Measurements from ENCODE around the gene NFIA. TPM values are rescaled to one million over a fixed set of nuclear protein-coding genes. Genes with fewer than 3 reads are reported as not detected.

The NFIA gene
- total RNA-seq, 1 experiment from 2014 or later: 20.9 TPM

DNA sequence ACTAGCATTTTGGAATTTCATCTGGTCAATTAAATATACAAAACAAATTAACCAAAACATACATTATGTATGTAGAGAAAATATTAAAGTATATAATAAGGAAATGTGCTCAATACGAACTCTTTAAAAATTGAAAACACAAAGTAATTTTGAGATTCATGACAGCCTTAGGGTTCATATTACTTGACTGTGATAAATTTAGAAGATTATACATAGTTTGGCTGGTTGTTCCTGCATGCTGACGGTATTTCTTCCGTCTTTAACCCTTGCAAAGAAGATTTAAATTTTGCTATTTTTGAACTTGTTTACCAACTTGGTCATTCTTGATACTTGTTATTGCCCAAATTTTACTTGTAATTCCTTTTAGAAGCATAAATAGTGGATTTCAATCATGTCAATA, 298.2 kb downstream of the NFIA start:
- CTCF ChIA-PET: no interaction called here
- intact Hi-C loops (cut with micrococcal nuclease; ENCODE audit: unreplicated experiment) (no loop called here), in situ Hi-C loops (cut with HindIII; ENCODE audit: low pct_unique_long_range_greater_than_20kb, low sequenced_read_pairs) (no loop called here)
- DNase-seq (ENCODE audit: low read depth, low spot score) (no peak), ATAC-seq (no peak)
- Histone ChIP-seq H3K9me3 (ENCODE audit: control insufficient read depth, insufficient read depth, low read depth, low read length) (no peaks in the 10 kb centered on the region), H3K27ac (ENCODE audit: low read length) (no peak overlapping the region), H3K36me3 (ENCODE audit: control insufficient read depth, insufficient read depth, low read length) (no peaks in the 10 kb centered on the region; the same call in 1 of the 2 replicates), H3K4me3 (ENCODE audit: low read depth in 2 of 2, low read length in 2 of 2) (no peak overlapping the region), H3K4me1 (ENCODE audit: control insufficient read depth, insufficient read depth, low read length) (no peaks in the 10 kb centered on the region), H3K27me3 (ENCODE audit: control insufficient read depth, insufficient read depth, low read length) (no peaks in the 10 kb centered on the region)
- TF ChIP-seq, protein P1, sequence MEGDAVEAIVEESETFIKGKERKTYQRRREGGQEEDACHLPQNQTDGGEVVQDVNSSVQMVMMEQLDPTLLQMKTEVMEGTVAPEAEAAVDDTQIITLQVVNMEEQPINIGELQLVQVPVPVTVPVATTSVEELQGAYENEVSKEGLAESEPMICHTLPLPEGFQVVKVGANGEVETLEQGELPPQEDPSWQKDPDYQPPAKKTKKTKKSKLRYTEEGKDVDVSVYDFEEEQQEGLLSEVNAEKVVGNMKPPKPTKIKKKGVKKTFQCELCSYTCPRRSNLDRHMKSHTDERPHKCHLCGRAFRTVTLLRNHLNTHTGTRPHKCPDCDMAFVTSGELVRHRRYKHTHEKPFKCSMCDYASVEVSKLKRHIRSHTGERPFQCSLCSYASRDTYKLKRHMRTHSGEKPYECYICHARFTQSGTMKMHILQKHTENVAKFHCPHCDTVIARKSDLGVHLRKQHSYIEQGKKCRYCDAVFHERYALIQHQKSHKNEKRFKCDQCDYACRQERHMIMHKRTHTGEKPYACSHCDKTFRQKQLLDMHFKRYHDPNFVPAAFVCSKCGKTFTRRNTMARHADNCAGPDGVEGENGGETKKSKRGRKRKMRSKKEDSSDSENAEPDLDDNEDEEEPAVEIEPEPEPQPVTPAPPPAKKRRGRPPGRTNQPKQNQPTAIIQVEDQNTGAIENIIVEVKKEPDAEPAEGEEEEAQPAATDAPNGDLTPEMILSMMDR (IDR thresholded peaks at IDR 0.05): no peak
- TF ChIP-seq, protein P2, sequence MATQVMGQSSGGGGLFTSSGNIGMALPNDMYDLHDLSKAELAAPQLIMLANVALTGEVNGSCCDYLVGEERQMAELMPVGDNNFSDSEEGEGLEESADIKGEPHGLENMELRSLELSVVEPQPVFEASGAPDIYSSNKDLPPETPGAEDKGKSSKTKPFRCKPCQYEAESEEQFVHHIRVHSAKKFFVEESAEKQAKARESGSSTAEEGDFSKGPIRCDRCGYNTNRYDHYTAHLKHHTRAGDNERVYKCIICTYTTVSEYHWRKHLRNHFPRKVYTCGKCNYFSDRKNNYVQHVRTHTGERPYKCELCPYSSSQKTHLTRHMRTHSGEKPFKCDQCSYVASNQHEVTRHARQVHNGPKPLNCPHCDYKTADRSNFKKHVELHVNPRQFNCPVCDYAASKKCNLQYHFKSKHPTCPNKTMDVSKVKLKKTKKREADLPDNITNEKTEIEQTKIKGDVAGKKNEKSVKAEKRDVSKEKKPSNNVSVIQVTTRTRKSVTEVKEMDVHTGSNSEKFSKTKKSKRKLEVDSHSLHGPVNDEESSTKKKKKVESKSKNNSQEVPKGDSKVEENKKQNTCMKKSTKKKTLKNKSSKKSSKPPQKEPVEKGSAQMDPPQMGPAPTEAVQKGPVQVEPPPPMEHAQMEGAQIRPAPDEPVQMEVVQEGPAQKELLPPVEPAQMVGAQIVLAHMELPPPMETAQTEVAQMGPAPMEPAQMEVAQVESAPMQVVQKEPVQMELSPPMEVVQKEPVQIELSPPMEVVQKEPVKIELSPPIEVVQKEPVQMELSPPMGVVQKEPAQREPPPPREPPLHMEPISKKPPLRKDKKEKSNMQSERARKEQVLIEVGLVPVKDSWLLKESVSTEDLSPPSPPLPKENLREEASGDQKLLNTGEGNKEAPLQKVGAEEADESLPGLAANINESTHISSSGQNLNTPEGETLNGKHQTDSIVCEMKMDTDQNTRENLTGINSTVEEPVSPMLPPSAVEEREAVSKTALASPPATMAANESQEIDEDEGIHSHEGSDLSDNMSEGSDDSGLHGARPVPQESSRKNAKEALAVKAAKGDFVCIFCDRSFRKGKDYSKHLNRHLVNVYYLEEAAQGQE (IDR thresholded peaks at IDR 0.05; ENCODE audit: insufficient read depth in 1 of 2, low read depth in 2 of 2, low read length in 1 of 2): no peak
- TF ChIP-seq SIN3A (IDR thresholded peaks at IDR 0.05; ENCODE audit: borderline replicate concordance, insufficient read depth, low read depth, low read length) (no peak), TCF7L2 (IDR thresholded peaks at IDR 0.05; ENCODE audit: low read depth, low read length) (no peak), POLR2AphosphoS5 (IDR thresholded peaks at IDR 0.05; ENCODE audit: low read depth, low read length) (no peak)
- POLR2A ChIA-PET: no interaction called here
- no TSS peak for BruUV-seq (replicated peaks)

DNA sequence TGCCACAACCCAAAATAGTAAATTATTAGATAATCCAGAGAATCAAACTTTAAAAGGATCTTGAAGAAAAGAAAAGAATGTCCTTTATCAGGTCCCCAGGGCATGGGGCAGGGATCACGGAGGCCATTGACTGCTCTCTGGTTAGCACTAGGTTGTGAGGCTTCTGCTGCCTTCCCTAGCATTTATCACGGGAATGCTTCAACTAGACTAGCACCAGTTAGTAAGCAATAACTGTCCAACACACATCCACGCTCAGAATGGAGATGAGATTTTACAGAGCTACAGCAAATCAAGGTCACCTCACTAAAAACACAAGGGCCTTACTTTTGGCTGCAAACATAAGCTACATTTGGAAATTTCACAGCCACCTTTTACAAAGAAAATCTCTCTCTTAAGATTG, 304.0 kb downstream of the NFIA start:
- no TSS peak for BruUV-seq (replicated peaks)
- ChIA-PET CTCF (no interaction called here), POLR2A (no interaction called here)
- H3K4me1 ChIP-seq (ENCODE audit: control insufficient read depth, insufficient read depth, low read length): no peaks in the 10 kb centered on the region
- ATAC-seq: no peak
- H3K27me3 ChIP-seq (ENCODE audit: control insufficient read depth, insufficient read depth, low read length): no peaks in the 10 kb centered on the region
- H3K36me3 ChIP-seq (ENCODE audit: control insufficient read depth, insufficient read depth, low read length): no peaks in the 10 kb centered on the region; the same call in 1 of the 2 replicates
- in situ Hi-C loops (cut with HindIII; ENCODE audit: low pct_unique_long_range_greater_than_20kb, low sequenced_read_pairs): no loop called here
- DNase-seq (ENCODE audit: low read depth, low spot score): no peak
- H3K9me3 ChIP-seq (ENCODE audit: control insufficient read depth, insufficient read depth, low read depth, low read length): no peaks in the 10 kb centered on the region
- TF ChIP-seq, protein P2 (IDR thresholded peaks at IDR 0.05; ENCODE audit: insufficient read depth in 1 of 2, low read depth in 2 of 2, low read length in 1 of 2): no peak
- TF ChIP-seq, protein P1 (IDR thresholded peaks at IDR 0.05): no peak
- TF ChIP-seq SIN3A (IDR thresholded peaks at IDR 0.05; ENCODE audit: borderline replicate concordance, insufficient read depth, low read depth, low read length) (no peak), POLR2AphosphoS5 (IDR thresholded peaks at IDR 0.05; ENCODE audit: low read depth, low read length) (no peak), TCF7L2 (IDR thresholded peaks at IDR 0.05; ENCODE audit: low read depth, low read length) (no peak)
- no peak overlapping the region for H3K27ac ChIP-seq (ENCODE audit: low read length)
- intact Hi-C loops (cut with micrococcal nuclease; ENCODE audit: unreplicated experiment): no loop called here
- H3K4me3 ChIP-seq (ENCODE audit: low read depth in 2 of 2, low read length in 2 of 2): no peak overlapping the region

Measured in Panc1 (cell line).